ENCODE measurements around the gene SLC35A3. TPM values are rescaled to one million over a fixed set of nuclear protein-coding genes. Genes with fewer than 3 reads are reported as not detected.
"Not testable (repeated sequence)": the region's sequence is repeated elsewhere in the genome, so short reads cannot be mapped to it uniquely, and the experiment has no call there.

Gene SLC35A3
- total and polyA plus RNA-seq, 3 donors from 2014 or later = 6.6 to 17.6 (median 17.1) TPM

- Histone ChIP-seq H3K4me1 (no peaks in the 10 kb centered on the region), H3K36me3 (ENCODE audit: low read depth, missing control alignments) (no peaks in the 10 kb centered on the region), H3K9me3 (no peaks in the 10 kb centered on the region), H3K4me3 (no peak overlapping the region), H3K27ac (no peak overlapping the region), H3K27me3 (no peaks in the 10 kb centered on the region)
- intact Hi-C loops (cut with DNase I; ENCODE audit: low total_unique reads) = no loop called here
- TF ChIP-seq POLR2A (IDR thresholded peaks at IDR 0.05) (no peak), CTCF (IDR thresholded peaks at IDR 0.05) (no peak)
- WGBS, 2 donors = 69 to 88% methylated on average over 1 of the region's 1 CpG
- DNase-seq = no peak
Observed at GRCh38 chr1:99952522-99952921, 17.3 kb upstream of the SLC35A3 start.

- Histone ChIP-seq H3K36me3 (ENCODE audit: low read depth, missing control alignments) (no peaks in the 10 kb centered on the region), H3K9me3 (no peaks in the 10 kb centered on the region), H3K27me3 (no peaks in the 10 kb centered on the region), H3K4me1 (no peaks in the 10 kb centered on the region), H3K4me3 (no peak overlapping the region), H3K27ac (no peak overlapping the region)
- intact Hi-C loops (cut with DNase I; ENCODE audit: low total_unique reads) = no loop called here
- 92 to 97% methylated on average over 3 of the region's 3 CpGs for WGBS, 2 donors
- no peak for DNase-seq
- TF ChIP-seq POLR2A (IDR thresholded peaks at IDR 0.05) (no peak), CTCF (IDR thresholded peaks at IDR 0.05) (no peak)
Observed at GRCh38 chr1:99955375-99955774, 14.4 kb upstream of the SLC35A3 start.

GRCh38 chr1:99956755-99957154 is 13.0 kb upstream of the SLC35A3 start:
- Histone ChIP-seq H3K4me3 (no peak overlapping the region), H3K27me3 (no peaks in the 10 kb centered on the region), H3K4me1 (no peaks in the 10 kb centered on the region), H3K27ac (peak overlapping the region in 1 of 2 donors; percentile 4), H3K36me3 (ENCODE audit: low read depth, missing control alignments) (no peaks in the 10 kb centered on the region), H3K9me3 (no peaks in the 10 kb centered on the region)
- intact Hi-C loops (cut with DNase I; ENCODE audit: low total_unique reads) = no loop called here
- 42 to 60% methylated on average over 2 of the region's 2 CpGs for WGBS, 2 donors
- no peak for DNase-seq
- TF ChIP-seq POLR2A (IDR thresholded peaks at IDR 0.05) (no peak), CTCF (IDR thresholded peaks at IDR 0.05) (no peak)

GRCh38 chr1:99957818-99958217 is 12.0 kb upstream of the SLC35A3 start:
- WGBS, 2 donors = 86 to 97% methylated on average over 1 of the region's 1 CpG
- TF ChIP-seq POLR2A (IDR thresholded peaks at IDR 0.05) (no peak), CTCF (IDR thresholded peaks at IDR 0.05) (no peak)
- intact Hi-C loops (cut with DNase I; ENCODE audit: low total_unique reads) = no loop called here
- no peak overlapping the region for H3K27ac ChIP-seq
- no peaks in the 10 kb centered on the region for H3K36me3 ChIP-seq (ENCODE audit: low read depth, missing control alignments)
- no peaks in the 10 kb centered on the region for H3K4me1 ChIP-seq
- H3K9me3 ChIP-seq = no peaks in the 10 kb centered on the region
- H3K27me3 ChIP-seq = no peaks in the 10 kb centered on the region
- no peak overlapping the region for H3K4me3 ChIP-seq
- DNase-seq = no peak

GRCh38 chr1:99959189-99959705 is 10.5 kb upstream of the SLC35A3 start:
- H3K27ac ChIP-seq; H3K27me3 ChIP-seq; H3K4me1 ChIP-seq; H3K4me3 ChIP-seq; H3K36me3 ChIP-seq (ENCODE audit: low read depth, missing control alignments); DNase-seq; intact Hi-C loops (cut with DNase I; ENCODE audit: low total_unique reads); H3K9me3 ChIP-seq: not testable (repeated sequence)
- WGBS, 2 donors = 33 to 37% methylated on average over 7 of the region's 7 CpGs

- 77 to 93% methylated on average over 5 of the region's 5 CpGs for WGBS, 2 donors
- H3K4me1 ChIP-seq; H3K27ac ChIP-seq; H3K27me3 ChIP-seq; H3K36me3 ChIP-seq (ENCODE audit: low read depth, missing control alignments); H3K4me3 ChIP-seq; H3K9me3 ChIP-seq; DNase-seq; intact Hi-C loops (cut with DNase I; ENCODE audit: low total_unique reads): not testable (repeated sequence)
Observed at GRCh38 chr1:99960260-99960659, 9.5 kb upstream of the SLC35A3 start.

Measured in testis (tissue), 3 donors.